GM18502 (cell line): ENCODE results near the gene SDS.
"Not testable (repeated sequence)": the region's sequence is repeated elsewhere in the genome, so short reads cannot be mapped to it uniquely, and the experiment has no call there.

Source experiments
- ATAC-seq: cut with Tn5 transposase; IDR thresholded peaks from one replicate; pipeline ENCODE4 v1.9.1; 2021; ENCODE audit warnings: mild to moderate bottlenecking; ENCODE audit not compliant: unreplicated experiment, poor library complexity

The SDS gene

DNA sequence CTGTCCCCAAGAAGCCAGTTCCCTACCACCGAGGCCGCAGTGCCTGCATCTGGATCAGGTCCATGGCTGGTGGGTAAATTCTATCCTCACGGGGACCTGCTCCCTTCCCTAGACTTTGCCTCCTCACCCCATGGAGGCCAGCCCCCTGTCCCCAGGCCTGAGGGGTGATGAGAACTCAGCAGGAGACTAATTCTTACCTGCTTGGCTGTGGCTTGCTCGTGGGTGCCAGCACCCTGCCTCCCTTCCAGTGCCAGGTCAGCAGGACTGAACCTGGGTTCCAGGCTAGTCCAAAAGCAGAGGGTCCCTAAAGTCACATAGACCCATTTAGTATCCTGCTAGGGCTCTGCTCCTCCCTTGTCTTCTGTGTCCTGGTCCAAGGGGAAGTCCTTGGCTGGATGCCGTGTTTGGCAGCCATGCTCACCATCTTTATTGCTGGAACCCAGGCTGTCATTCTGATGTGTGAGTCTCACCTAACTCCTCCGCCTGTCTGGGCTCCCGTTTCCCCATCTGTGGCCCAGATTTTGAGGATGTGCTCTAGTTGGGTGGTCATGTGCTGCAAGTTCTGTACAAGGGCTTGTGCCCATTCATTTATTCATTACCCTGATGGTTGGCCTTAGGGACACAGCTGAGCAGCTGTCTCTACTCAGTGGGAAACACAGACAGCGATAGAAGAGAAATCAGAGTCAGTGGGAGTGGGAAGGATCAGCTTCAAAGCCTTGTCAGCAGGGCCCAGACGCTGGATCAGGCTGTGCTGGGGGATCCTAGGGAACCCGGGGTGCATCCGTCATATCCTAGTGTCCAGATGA, 44.4 kb downstream of the SDS start:
- no peak for ATAC-seq

DNA sequence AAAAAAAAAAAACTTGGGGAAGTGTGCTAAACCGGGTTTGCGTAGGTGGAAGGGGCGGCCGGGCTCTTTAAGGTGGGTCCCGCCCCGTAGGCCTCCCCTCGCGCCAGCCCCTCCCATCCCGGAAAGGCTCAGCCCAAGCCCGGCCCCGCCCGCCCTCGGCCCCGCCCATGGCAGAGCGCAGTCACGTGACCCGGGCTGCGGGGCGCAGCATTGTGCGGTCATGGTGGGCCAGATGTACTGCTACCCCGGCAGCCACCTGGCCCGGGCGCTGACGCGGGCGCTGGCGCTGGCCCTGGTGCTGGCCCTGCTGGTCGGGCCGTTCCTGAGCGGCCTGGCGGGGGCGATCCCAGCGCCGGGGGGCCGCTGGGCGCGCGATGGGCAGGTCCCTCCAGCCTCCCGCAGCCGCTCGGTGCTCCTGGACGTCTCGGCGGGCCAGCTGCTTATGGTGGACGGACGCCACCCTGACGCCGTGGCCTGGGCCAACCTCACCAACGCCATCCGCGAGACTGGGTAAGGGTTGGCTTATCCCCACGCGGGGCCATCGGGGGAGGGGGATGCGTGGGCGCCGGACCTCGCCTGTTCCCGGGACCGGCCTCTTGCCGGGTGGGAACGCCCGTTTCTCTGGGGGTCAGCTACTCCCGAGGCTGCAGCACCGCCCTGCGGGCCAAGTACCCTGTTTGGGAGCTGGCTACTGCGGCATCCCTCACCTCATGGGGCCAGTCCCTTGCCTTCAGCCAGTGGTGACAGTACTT, 45.1 kb downstream of the SDS start, which contains the start of gene PLBD2:
TSS of gene PLBD2 (plus strand) at position 207 of the 752 bp plus-strand sequence. CDS start at position 221, 14 bp downstream.
- ATAC-seq, result peak; percentile 90

DNA sequence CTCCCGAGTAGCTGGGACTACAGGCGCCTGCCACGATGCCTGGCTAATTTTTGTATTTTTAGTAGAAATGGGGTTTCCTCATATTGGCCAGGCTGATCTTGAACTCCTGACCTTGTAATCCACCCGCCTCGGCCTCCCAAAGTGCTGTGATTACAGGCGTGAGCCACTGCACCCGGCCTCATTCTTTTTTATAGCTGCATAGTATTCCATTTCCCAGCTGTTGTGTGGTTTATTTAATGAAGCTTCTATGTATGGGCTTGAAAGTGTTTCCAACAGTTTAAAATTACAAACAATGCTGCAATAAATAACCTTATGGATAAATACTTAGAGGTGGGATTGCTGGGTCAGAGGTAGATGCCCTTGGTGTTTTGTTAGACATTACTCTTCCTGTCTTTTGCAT, 49.5 kb downstream of the SDS start:
- not testable (repeated sequence) for ATAC-seq

DNA sequence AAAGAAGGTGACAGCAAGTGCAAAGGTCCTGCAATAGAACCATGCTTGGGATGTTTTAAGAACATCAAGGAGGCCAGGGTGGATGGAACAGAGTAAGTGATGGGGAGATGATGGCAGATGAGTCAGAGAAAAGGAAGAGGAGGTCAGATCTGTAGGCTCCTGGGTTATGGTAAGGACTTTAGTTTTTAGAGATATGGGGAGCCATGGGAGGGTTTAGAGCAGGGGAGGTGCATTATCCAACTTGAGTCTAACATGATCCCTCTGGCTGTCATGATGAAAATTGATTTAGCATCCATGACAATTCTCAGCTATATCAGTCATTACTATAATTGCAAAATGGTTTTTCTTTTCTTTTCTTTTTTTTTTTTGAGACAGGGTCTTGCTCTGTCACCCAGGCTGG, 52.6 kb downstream of the SDS start:
- ATAC-seq, result no peak

DNA sequence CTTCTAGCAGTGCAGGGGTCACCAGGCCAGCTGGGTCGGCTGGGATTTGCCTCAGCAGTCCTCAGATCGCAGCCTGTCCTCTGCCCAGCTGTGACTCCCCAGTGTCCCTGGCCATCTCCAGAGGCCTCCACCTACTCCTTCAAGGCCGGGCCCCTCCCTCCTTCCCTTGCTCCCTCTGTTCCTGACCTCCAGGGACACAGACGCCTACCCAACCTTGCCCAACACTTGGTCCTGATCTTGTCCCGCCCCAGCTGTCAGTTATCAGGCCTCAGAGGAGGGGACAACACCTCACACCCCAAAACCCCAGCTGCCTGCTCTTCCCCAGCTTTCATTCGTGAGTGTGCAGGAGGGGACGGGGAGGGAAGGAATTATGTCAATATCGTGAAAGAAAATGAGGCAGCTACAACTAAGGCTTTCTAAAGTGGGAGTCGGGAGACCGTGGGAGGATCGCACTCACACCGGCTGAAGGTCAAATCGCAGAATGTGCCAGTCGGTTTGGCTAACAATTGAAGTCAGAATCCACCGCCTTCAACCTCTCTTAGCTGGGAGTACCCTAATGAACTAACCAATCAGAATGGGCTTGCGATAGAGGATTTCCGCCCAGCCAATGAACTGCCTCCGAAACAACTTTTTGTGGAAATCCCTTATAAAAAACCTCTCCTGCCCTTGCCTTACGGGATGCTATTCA, 54.7 kb downstream of the SDS start:
- no peak for ATAC-seq

DNA sequence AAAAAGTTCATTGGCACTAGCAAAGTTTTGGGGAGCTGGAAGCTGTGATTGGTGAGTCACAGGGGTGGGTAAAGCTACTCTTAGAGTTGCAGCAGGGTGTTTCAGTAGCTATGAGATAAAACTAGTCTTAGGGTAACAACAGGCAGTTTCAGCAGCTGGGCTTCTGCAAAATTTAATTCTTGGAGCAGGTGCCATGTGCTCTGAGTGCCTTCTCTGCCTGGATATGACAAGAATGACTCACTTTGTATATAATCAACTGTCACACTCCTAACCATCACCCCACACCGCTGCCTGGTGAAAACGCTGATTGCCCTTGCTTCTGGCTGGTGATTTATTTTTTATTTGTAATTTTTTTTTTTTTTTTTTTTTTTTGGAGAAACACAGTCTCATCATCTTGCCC, 55.8 kb downstream of the SDS start:
- no peak for ATAC-seq

DNA sequence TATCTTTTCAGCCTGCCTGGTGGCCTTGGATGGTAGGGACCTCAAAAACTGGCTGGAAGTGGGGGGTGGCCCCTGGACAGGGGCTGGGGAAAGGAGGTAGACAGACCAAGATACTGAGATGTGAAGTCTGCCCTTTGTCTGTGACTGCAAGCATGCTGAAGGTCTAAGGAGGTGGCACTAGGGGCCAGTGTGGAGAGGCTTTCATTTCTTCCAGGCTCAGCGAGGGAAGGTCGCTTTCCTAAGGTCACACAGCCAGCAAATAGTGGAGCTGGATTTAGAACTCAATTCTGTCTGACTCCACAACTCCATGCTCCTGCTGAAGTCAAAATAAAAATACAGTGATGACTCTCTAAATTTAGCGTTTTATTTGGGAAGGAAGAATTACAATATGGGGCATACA, 56.6 kb downstream of the SDS start:
- ATAC-seq, result no peak

DNA sequence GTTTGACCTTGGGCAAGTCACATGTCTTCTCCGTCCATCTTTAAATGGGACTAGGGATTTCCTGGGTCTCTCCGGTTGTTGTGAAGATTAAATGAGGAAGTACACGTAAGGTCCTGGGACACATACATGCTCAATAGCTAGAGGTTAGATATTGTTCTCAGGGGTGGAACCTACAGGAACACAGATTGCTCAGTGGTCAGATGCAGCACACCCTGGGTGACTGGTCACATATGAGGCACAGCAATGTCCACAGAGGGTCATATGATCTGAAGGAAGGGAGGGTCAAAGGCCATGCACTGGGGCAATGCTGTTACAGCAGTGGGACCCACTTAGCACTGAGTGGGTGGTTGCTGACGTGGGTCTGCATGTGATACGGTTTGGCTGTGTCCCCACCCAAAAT, 57.3 kb downstream of the SDS start:
- no peak for ATAC-seq

DNA sequence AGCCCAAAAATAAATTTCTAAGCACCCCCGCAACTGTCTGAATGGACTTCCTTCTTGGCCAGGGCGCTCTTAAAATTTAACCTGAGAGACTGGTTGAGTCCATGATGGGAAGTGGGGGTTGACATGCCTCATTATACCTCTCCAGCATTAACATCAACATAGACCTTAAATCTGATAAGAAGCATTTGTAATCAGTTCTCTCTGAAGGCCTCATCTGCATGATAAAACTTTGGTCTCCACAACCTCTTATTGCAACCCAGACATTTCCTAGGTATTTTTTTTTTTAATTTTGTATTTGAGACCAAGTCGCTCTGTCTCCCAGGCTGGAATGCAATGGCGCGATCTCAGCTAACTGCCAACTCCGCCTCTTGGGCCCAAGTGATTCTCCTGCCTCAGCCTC, 58.4 kb downstream of the SDS start:
- ATAC-seq, result no peak
